ELR (cell line): ENCODE measurements around the gene GRB7.
A peak's percentile ranks its signal among the peaks of the same experiment; 100 is the strongest.
"Not testable (repeated sequence)": the region's sequence is repeated elsewhere in the genome, so short reads cannot be mapped to it uniquely, and the experiment has no call there.

Experiments used
- DNase-seq: peaks from one replicate; pipeline ENCODE4 v3.0.0-alpha.2; 2015; ENCODE audit warnings: low read depth

The GRB7 gene

GRCh38 chr17:39737760-39738567 lies at the start of gene GRB7:
Gene GRB7 (plus strand): TSS chr17:39737938. CDS start chr17:39742302, 4,364 bp downstream.
- no peak for DNase-seq

DNA sequence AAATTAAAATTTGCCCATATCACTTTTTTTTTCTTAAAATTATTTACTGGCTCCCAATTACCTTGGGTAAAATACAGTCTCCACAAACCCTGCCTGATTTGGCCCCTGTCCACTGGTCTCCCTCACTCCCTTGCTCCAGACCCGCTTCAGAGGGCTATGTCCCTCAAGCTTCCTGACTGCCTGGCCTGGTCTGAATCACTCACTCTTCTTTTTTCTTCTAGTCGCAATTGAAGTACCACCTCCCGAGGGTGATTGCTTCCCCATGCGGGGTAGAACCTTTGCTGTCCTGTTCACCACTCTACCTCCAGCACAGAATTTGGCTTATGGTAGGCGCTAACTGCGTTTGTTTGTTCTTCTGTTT lies 49.3 kb upstream of the GRB7 start:
- peak; percentile 45 for DNase-seq

- no peak for DNase-seq
Observed at GRCh38 chr17:39688945-39689344, 48.8 kb upstream of the GRB7 start.

GRCh38 chr17:39694593-39694992 lies 43.1 kb upstream of the GRB7 start:
- no peak for DNase-seq

- DNase-seq, result no peak
Observed at GRCh38 chr17:39695089-39695474, 42.7 kb upstream of the GRB7 start.

GRCh38 chr17:39696731-39697130 lies 41.0 kb upstream of the GRB7 start:
- no peak for DNase-seq

GRCh38 chr17:39697961-39698360 lies 39.8 kb upstream of the GRB7 start:
- no peak for DNase-seq

- DNase-seq, result not testable (repeated sequence)
Observed at GRCh38 chr17:39699157-39699817, 38.5 kb upstream of the GRB7 start.

- DNase-seq, result peak; percentile 79
Observed at GRCh38 chr17:39699818-39700147, 38.0 kb upstream of the GRB7 start, which contains the start of gene ERBB2. Gene ERBB2 (plus strand): TSS chr17:39700064. CDS start chr17:39700239, 175 bp downstream.

DNA sequence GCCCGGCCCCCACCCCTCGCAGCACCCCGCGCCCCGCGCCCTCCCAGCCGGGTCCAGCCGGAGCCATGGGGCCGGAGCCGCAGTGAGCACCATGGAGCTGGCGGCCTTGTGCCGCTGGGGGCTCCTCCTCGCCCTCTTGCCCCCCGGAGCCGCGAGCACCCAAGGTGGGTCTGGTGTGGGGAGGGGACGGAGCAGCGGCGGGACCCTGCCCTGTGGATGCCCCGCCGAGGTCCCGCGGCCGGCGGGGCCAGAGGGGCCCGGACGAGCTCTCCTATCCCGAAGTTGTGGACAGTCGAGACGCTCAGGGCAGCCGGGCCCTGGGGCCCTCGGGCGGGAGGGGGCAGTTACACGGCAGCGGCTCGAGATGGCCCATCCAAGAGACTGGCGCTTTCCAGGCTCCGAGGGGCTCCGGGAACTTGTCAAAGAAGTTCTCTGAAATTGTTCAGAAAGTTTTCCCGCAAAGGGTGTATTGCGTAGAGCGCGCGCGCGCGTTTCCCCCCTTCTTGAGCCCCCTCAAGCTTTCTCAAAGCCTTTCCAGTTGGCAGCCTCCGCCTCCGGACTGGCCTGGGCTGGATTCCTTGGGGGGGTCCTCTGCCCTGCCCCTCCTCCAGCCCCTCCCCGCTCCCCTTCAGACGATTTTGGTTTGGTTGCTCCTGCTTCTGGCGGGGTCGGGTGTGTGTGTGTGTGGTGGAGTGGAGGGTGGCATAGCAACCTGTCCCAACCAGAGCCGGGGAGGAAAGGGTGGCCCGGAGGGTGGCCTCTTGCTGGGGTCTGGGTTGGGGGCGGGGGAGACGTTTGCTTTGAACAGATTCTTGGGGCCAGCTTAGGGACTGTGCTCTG lies 37.4 kb upstream of the GRB7 start:
- DNase-seq, result peak; percentile 46

DNA sequence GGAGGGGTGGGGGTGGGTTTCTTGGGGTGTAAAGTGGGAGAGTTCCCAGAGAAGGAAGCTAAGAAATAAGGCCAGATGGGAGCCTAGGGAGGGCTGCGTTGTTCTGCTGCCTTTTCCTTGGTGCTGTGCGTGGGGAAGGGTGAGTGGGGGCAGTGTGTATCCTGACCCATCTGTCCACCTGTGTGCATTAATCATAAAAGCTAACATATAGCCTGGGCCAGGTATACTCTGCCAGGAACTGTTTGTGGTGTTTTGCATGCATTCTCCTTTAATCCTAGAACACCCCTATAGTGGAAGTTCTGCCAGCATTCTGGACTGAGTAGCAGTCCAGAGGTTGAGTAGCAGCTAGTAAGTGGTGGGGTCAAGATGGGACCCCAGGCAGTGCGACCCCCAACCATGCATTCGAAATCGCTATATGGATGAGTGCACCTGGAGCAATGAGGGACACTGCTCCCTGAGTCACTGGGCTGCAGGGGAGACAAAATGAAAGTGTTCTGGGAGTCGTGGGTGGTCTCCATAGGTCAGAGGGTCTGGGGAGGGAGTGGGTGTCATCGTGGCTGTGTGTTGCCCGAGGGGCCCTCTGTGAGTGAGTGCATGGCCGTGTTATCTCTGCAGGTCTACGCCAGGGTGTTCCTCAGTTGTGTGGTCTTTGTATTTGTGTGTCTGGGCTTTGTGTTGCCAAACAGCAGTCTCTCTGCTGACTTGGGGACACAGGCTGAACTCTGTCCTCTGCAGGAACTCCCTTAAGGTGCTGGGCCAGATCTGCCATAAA lies 36.5 kb upstream of the GRB7 start:
- no peak for DNase-seq

DNA sequence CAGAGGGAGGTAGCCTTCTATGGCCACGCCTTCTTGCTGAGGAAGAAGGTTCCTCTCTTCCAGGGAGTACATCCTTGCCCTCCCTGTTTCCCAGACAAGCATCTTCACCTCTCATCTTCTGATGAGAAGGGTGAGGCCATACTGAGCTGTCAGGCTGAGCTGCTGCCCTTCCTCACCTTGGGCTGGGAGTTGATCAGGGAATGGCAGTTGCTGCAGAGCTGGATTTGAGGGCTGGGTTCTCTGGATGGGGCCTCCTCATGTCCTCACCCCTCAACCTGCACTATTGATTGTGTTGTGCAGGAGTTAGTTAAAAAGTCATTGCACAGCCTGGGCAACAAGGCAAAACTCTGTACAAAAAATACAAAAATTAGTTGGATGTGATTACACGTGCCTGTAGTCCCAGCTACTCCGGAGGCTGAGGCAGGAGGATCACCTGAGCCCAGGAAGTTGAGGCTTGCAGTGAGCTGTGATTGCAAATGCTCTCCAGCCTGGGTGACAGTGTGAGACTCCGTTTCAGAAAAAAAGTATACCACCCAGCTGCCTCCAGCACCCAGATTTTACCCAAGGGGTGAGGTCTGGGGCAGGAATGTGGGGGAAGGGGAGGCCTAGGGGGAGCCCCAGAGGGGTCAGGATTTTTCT lies 35.8 kb upstream of the GRB7 start:
- no peak for DNase-seq

DNA sequence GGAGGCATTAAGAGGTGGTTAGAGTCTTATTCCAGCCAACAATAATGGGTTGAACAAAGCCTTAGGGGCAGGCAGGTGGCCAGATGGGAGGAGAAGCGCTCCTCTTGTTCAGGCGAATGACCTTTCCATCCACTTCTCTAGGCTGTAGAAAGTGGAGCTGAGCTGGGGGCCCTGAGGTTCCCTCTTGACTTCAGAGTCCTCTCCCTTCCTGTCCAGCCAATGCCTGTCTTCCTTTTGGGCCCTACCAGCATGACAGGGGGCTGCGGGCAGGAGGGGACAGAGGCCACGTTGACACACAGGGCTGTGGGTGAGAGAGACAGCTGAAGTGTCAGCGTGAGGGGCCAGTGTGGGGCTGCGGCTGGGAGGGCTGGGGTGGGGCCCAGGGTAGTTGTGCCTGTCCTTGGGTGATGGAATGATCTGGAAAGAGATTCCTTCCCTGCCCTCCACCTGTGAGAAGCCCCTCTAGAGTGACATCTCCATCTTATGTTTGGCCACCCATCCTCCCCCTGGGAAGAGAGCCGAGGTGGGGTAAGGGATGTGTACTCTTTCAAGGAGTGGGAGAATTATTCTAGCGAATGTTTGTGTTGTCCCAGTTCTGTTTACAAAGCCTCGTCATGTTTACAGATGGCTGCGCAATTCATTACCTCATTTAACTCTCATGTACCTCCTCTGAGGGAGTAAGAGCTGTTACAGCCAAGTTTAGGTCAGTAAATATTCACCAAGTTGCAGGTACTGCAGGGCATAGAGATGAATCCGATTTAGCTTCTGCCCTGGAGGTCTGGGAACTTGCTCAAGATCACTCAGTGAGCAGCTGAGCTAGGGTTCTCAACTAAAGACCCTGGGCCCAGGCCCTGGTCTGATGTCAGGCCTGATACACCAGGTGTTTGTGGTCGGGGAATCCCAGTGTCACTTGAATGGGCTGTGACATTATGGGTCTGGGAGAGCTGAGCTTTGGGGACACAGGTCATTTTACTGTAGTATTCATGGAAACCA lies 34.5 kb upstream of the GRB7 start:
- DNase-seq, result no peak

GRCh38 chr17:39703913-39704312 lies 33.8 kb upstream of the GRB7 start:
- no peak for DNase-seq

DNA sequence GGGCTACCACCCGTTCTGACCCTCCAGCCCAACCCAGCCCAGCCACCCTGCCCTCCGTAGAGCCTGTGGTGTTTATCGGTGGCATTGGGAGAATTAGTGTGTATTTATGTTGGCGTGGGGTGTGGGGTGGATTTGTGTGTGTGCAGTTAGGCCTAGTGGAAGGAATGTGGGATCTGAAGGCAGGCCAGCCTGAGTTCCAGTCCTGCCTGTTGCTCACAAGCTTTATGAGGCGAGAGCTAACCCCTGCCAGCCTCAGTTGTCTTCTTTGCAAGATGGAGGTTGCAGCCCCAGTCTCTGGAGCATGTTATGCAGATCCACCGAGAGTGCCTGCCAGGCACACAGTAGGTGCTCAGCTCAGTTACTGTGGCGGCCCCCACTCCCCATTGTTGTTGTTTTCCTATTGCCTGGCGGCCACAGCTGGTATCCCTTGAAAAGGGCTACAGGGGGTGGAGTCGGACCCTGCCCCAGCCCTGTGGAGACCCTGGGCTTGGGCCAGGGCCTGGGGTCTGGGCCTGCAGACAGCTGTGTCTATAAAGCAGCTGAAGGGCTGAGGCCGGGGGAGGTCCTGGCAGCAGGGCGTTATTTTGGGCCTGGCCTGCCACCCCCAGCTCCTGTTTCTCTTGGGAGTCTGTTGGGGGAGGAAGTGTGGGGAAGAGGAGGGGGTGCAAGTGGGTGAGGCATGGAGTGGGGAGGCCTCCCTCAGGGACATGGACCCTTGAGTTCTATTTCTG lies 32.8 kb upstream of the GRB7 start:
- DNase-seq, result no peak

DNA sequence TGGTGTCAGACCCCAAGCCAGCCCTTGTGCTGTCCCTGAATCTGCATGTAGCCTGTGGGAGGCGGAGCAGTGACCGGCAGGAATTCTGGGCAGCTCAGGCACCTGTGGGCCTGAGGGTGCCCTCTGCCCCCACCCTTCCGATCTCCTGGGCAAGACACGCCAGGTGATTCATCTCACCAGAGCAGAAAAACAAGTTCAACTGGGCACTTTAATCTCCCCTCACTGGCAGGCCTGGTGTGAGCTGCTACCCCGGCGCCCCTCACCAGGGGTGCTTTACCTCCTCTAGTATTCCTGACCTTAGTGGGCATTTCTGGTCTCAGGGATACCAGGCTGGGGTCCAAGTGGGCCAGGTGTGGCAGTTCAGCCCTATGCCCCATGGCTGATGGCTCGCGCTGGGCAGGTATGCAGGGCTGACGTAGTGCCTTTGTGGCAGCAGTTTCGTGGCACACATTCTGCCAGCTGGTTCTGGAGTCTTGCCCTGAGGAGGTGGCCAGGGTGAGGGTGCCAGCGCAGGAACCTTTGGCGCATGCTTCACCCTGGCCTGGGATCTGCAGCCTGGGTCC lies 31.9 kb upstream of the GRB7 start:
- DNase-seq, result no peak

GRCh38 chr17:39706383-39706782 lies 31.4 kb upstream of the GRB7 start:
- DNase-seq, result no peak

- DNase-seq, result no peak
Observed at GRCh38 chr17:39706921-39707337, 30.8 kb upstream of the GRB7 start.

DNA sequence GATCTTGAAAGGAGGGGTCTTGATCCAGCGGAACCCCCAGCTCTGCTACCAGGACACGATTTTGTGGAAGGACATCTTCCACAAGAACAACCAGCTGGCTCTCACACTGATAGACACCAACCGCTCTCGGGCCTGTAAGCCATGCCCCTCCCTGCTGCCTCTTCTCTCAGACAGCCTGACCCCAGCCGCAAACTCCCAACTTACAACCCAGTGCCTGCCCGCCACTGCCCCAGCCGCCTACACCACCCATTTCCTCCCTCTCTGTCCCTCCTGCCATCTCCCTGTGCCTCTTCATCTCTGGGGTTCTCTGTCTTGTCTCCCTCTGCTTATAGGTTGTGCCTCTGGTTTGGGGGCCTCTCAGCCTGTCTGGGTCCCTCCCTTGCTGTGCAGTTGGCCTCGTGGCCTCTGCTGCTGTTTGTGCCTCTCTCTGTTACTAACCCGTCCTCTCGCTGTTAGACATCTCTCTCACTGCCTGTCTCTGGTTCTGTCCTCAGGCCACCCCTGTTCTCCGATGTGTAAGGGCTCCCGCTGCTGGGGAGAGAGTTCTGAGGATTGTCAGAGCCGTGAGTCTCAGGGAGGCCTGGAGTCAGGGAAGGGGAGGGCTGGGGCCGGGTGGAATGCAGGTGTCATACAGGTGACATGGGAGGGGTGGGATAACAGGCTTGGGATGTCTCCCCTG lies 28.3 kb upstream of the GRB7 start:
- no peak for DNase-seq
